GM13977 (cell line): Measurements from ENCODE around the gene TRMU.

Source experiments
- DNase-seq: peaks from one replicate; pipeline ENCODE4 v3.0.0; 2012; ENCODE audit warnings: low spot score
- in situ Hi-C: fragments of 300-500 bp; cut with MboI; formaldehyde crosslinking; loops from one replicate; pipeline ENCODE4 v1.12.0; 2022; ENCODE audit warnings: low sequenced_read_pairs, low pct_unique_long_range_greater_than_20kb, mixed read lengths, inconsistent platforms; ENCODE audit not compliant: unreplicated experiment
- TF ChIP-seq, protein P1 (sequence below): IDR thresholded peaks from 2 replicates; pipeline ENCODE4 v1.5.1; 2012; ENCODE audit warnings: mild to moderate bottlenecking, control low read depth; ENCODE audit not compliant: insufficient read depth; ENCODE audit errors: extremely low read depth, missing control alignments

Gene TRMU

DNA sequence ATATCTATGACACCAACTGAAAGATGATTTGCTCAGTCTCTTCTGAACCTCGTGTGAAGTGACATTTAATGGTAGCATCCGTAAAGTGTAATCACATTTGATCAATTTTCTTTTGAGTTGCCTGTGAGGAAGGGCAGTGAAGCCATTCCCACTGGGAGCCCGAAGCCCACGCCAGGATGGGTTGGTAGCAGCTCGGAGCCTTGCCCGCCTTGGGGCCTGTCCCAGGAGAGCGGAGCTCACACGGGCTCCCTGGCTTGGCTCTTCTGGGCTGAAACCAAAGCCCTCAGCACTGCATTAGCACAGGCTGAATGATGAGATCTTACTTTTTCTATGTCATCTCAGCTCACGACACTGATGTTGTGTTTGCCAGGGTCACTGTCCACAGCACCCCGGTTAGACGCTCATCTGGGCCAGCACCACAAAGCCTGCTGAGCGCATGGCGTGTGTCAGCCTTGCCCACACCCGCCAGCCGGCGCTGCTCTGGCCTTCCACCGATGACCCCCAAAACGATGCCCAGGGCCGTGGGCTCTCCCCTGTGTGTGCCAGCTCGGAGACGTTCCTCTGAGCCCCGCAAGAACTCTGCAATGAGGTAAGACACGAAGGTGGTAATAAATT lies 9.3 kb upstream of the TRMU start:
- DNase-seq = no peak
- TF ChIP-seq, protein P1, sequence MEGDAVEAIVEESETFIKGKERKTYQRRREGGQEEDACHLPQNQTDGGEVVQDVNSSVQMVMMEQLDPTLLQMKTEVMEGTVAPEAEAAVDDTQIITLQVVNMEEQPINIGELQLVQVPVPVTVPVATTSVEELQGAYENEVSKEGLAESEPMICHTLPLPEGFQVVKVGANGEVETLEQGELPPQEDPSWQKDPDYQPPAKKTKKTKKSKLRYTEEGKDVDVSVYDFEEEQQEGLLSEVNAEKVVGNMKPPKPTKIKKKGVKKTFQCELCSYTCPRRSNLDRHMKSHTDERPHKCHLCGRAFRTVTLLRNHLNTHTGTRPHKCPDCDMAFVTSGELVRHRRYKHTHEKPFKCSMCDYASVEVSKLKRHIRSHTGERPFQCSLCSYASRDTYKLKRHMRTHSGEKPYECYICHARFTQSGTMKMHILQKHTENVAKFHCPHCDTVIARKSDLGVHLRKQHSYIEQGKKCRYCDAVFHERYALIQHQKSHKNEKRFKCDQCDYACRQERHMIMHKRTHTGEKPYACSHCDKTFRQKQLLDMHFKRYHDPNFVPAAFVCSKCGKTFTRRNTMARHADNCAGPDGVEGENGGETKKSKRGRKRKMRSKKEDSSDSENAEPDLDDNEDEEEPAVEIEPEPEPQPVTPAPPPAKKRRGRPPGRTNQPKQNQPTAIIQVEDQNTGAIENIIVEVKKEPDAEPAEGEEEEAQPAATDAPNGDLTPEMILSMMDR = no peak

DNA sequence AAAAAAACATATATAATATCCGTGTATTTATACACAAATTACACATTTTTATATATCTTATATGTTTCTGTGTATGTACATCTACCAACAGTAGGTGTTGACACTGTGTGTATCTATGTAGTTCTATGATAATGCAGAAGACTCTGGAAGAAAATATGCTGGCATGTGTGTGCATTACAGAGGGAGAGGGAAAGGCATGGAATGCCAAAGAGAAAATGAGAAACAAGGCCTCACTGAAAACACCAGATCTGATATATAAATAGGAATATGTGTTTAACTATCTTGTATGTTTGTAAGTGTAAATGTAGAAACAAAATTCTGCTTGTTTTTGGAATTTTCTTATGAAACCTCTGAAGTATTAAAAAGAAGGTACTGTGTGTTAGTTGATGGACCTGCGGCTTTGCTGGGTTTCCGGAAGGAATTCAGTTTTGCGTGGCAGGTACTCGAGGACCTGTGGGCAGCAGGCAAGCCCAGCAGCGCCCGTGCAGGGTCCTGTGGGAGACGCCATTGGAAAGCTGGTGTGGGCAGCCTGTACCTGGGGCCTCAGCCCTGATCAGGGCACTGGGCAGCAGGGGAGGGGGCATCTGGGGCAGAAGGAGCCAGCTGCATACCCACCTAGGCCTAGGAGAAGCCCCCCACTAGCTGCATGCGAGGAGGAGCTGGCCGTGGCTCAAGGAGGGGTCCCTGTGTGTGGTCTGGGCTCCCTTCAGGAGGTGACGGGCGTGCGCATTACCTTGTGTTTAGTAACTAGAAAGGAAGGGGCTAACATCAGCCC lies 7.6 kb upstream of the TRMU start:
- TF ChIP-seq, protein P1 = no peak
- no peak for DNase-seq
- in situ Hi-C loops = no loop called here

More for the DNA sequence above, 9.3 kb upstream of the TRMU start:
- in situ Hi-C loops = no loop called here

DNA sequence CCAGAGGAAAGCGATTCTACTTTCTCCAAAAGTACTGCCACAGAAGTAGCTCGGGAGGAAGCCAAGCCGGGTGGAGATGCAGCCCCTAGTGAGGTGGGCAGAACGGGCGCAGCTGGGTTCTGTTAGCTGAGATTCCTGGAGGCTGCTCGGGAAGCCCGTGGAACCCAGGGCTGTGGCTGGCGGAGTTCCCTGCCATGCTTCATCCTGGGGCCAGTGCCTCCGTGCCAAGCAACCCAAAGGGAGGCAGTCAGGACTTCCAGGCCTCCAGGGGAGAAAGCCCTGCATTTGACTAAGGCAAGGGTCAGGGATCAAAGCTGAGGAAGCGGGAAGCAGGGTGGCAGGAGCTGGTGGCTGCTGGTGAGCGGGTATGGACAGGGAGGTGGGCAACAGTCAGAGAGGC lies 6.7 kb upstream of the TRMU start:
- TF ChIP-seq, protein P1 = no peak
- no peak for DNase-seq
- in situ Hi-C loops = no loop called here

DNA sequence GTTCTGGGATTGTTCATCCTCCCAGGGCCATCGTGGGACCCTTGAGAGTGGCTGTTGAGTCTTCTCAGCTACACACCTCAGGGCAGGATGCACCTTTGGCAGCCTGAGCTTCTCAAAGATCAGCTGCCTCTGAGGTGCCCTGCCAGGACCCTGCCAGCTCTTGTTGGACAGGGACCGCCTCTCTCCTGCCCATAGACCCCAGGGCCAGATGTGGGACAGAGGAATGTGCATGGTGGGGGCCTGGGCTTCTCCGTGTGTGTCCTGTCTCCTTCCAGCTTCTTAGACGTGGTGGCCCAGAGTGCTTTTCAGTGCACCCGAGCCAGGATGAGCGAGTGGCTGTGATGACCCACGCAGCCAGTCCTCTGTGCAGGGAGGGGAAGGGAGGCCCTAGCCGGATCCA lies 5.9 kb upstream of the TRMU start:
- in situ Hi-C loops = no loop called here
- TF ChIP-seq, protein P1 = no peak
- DNase-seq = no peak

DNA sequence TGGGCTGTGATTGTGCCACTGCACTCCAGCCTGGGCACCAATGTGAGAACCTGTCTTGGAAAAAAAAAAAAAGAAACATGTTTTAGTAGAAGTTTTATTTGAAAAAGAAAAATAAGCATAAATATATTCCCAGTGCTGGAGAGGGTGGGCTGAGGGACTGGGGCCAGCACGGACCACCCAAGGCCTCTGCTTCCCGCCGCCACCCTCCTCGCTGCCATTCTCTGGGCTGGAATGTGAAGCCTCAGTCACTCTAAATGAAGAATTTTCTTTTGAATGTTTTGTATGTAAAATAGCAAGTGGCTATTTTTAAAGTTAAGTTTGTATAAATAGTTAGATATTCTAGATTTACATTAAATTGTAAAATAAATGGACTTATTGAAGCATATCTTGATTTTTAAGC lies 5.1 kb upstream of the TRMU start:
- no peak for DNase-seq
- TF ChIP-seq, protein P1 = no peak
- in situ Hi-C loops = no loop called here

DNA sequence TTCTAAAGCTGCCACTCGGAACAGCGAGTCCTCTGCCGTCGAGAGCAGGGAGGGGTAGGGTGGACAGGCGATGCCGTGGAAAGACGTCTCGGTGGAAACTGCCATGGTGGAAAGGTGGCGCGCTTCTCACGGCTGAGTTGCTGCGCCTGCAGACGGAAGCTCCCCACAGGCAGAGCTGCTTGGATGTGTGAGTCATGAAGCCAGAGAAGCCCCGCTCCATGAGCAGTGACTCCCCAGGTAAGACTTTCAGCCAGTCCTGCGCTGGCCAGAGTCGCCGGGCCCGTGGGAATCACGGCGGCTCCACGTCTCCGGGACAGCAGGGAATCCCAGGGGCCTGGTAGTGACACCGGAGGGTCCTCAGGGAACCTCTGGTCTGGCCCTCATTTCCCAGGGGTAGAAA lies 4.0 kb upstream of the TRMU start:
- no peak for DNase-seq
- in situ Hi-C loops = no loop called here
- TF ChIP-seq, protein P1 = no peak
